SK-N-SH (cell line): Measurements from ENCODE around the gene LIMK1. TPM values are rescaled to one million over a fixed set of nuclear protein-coding genes. Genes with fewer than 3 reads are reported as not detected.

Experiments used
- CTCF ChIA-PET: fragments of 300-600, 350-600 bp; formaldehyde crosslinking; extraction: SDS; loops from one replicate; lab custom pipeline; 2021; lab: Yijun Ruan, JAX
- POLR2A ChIA-PET: fragments of 350-600 bp; sonication (Branson Sonifier 250); formaldehyde crosslinking; extraction: SDS; loops from one replicate; lab custom pipeline; 2020; ENCODE audit warnings: antibody characterized with exemption, inconsistent platforms; lab: Yijun Ruan, JAX
- DNase-seq: peaks from one replicate; pipeline ENCODE4 v3.0.0; 2012
- H2AFZ ChIP-seq: fragments of 200-600 bp; sonication (generic); 2 replicates; pipeline ENCODE4 v1.8.1; 2016; ENCODE audit warnings: antibody characterized with exemption, mild to moderate bottlenecking, low read depth
- H3F3A ChIP-seq: fragments of 200-600 bp; sonication (generic); replicated peaks from 2 replicates; pipeline ENCODE3; 2016; ENCODE audit warnings: antibody characterized with exemption, mild to moderate bottlenecking; ENCODE audit not compliant: insufficient read depth
- H3K27ac ChIP-seq, 2 experiments: fragments of 200-500 bp in 1 of 2; fragments of 200-600 bp in 1 of 2; sonication (Bioruptor generic) in 1 of 2; sonication (generic), shearing (Covaris generic) in 1 of 2; 2 replicates each; pipeline versions ENCODE4 v1.5.1 to v1.6.1; 2014 to 2016; ENCODE audit warnings: low read depth in 2 of 2, inconsistent platforms in 1 of 2, low read length in 1 of 2, mild to moderate bottlenecking in 1 of 2, mixed read lengths in 1 of 2
- H3K27me3 ChIP-seq: fragments of 200-600 bp; sonication (generic), shearing (Covaris generic); 2 replicates; pipeline ENCODE4 v1.6.1; 2016; ENCODE audit warnings: mixed run types; ENCODE audit not compliant: insufficient read depth
- H3K36me3 ChIP-seq, 2 experiments: fragments of 200-500 bp in 1 of 2; fragments of 200-600 bp in 1 of 2; sonication (Bioruptor generic) in 1 of 2; sonication (generic) in 1 of 2; replicated peaks in 1 of 2; 2 replicates each; pipeline versions ENCODE3 to v1.5.1; 2014 to 2016; ENCODE audit warnings: low read length in 1 of 2, mild to moderate bottlenecking in 1 of 2; ENCODE audit not compliant: insufficient read depth in 2 of 2, control insufficient read depth in 1 of 2
- H3K4me1 ChIP-seq, 2 experiments: fragments of 200-500 bp in 1 of 2; fragments of 200-600 bp in 1 of 2; sonication (Bioruptor generic) in 1 of 2; sonication (generic), shearing (Covaris generic) in 1 of 2; 2 replicates each; pipeline versions ENCODE4 v1.5.1 to v1.6.1; 2014 to 2016; ENCODE audit warnings: low read depth in 1 of 2, low read length in 1 of 2, mixed run types in 1 of 2; ENCODE audit not compliant: insufficient read depth in 2 of 2, control insufficient read depth in 1 of 2
- H3K4me2 ChIP-seq: fragments of 200-600 bp; sonication (generic), shearing (Covaris generic); 2 replicates; pipeline ENCODE4 v1.6.1; 2017; ENCODE audit warnings: mixed run types
- H3K4me3 ChIP-seq, 2 experiments: fragments of 200-500 bp in 1 of 2; fragments of 200-600 bp in 1 of 2; sonication (Bioruptor generic) in 1 of 2; sonication (generic), shearing (Covaris generic) in 1 of 2; 2 replicates each; pipeline versions ENCODE4 v1.5.1 to v1.8.1; 2014 to 2016; ENCODE audit warnings: low read depth in 2 of 2, inconsistent platforms in 1 of 2, low read length in 1 of 2, mild to moderate bottlenecking in 1 of 2, mixed read lengths in 1 of 2, moderate library complexity in 1 of 2
- H3K79me2 ChIP-seq: fragments of 200-600 bp; sonication (generic); 2 replicates; pipeline ENCODE4 v1.8.1; 2017; ENCODE audit warnings: mild to moderate bottlenecking; ENCODE audit not compliant: insufficient read depth
- H3K9ac ChIP-seq: fragments of 200-600 bp; sonication (generic); 2 replicates; pipeline ENCODE4 v1.6.1; 2017; ENCODE audit warnings: mixed run types
- H3K9me2 ChIP-seq: fragments of 200-600 bp; sonication (generic); 2 replicates; pipeline ENCODE4 v1.6.1; 2017; ENCODE audit warnings: mixed run types
- H3K9me3 ChIP-seq: fragments of 200-600 bp; sonication (generic); 2 replicates; pipeline ENCODE4 v1.6.1; 2017; ENCODE audit warnings: mixed run types, mild to moderate bottlenecking, moderate library complexity
- H4K20me1 ChIP-seq: fragments of 200-600 bp; sonication (generic); 2 replicates; pipeline ENCODE4 v1.6.1; 2017; ENCODE audit warnings: mild to moderate bottlenecking, mixed run types; ENCODE audit not compliant: insufficient read depth
- EZH2phosphoT487 ChIP-seq: fragments of 200-600 bp; sonication (generic); IDR thresholded peaks from 2 replicates; pipeline ENCODE4 v1.6.1; 2017; ENCODE audit warnings: low read depth, mixed run types, mild to moderate bottlenecking, antibody characterized with exemption, moderate library complexity, borderline replicate concordance
- FOXM1 ChIP-seq: IDR thresholded peaks from 2 replicates; pipeline ENCODE4 v1.4.0; 2012; ENCODE audit warnings: low read depth, mild to moderate bottlenecking
- GATA2 ChIP-seq: sonication (generic); formaldehyde crosslinking; IDR thresholded peaks from 2 replicates; pipeline ENCODE4 v1.5.0; 2020; ENCODE audit warnings: mild to moderate bottlenecking, missing genetic modification reagents
- MEF2A ChIP-seq: IDR thresholded peaks from 2 replicates; pipeline ENCODE4 v1.4.0; 2012; ENCODE audit warnings: low read depth, borderline replicate concordance
- MXI1 ChIP-seq: IDR thresholded peaks from 2 replicates; pipeline ENCODE4 v1.6.1; 2012; ENCODE audit warnings: mild to moderate bottlenecking, low read depth, low read length, improper control_type of control experiment
- RAD21 ChIP-seq: IDR thresholded peaks from 2 replicates; pipeline ENCODE4 v1.6.1; 2012; ENCODE audit warnings: mild to moderate bottlenecking, low read length
- RCOR1 ChIP-seq: fragments of 150-350 bp; IDR thresholded peaks from 2 replicates; pipeline ENCODE4 v1.6.1; 2017; ENCODE audit warnings: antibody characterized with exemption, low read length
- RFX5 ChIP-seq: IDR thresholded peaks from 2 replicates; pipeline ENCODE4 v1.6.1; 2012; ENCODE audit warnings: mild to moderate bottlenecking, improper control_type of control experiment, low read length
- SMC3 ChIP-seq: IDR thresholded peaks from 2 replicates; pipeline ENCODE4 v1.6.1; 2012; ENCODE audit warnings: low read depth, low read length, improper control_type of control experiment
- TAF1 ChIP-seq: IDR thresholded peaks from 2 replicates; pipeline ENCODE4 v1.6.1; 2012; ENCODE audit warnings: low read depth, mild to moderate bottlenecking, low read length, moderate library complexity, borderline replicate concordance
- YY1 ChIP-seq: IDR thresholded peaks from 2 replicates; pipeline ENCODE4 v1.4.0; 2012; ENCODE audit warnings: low read depth, mild to moderate bottlenecking
- WGBS: methylation state at CpG from one replicate; pipeline ENCODE4 v1.1.6; 2017; ENCODE audit warnings: low lambda C conversion rate; 5-methylcytosine and 5-hydroxymethylcytosine counted together
- polyA plus RNA-seq, 3 experiments: library from polyadenylated mRNA; depleted of rRNA; stranded (reverse); fragments of >200 nt; gene quantifications; 2 replicates each; pipeline ENCODE4 v1.2.3, GENCODE V29; 2012
- TF ChIP-seq, protein P1 (sequence below): IDR thresholded peaks from 2 replicates; pipeline ENCODE4 v1.4.0; 2012; ENCODE audit warnings: low read depth

Gene LIMK1
- polyA plus RNA-seq, 1 of the 3 experiments (the other 2 are of a cell fraction), result 86.6 TPM

DNA sequence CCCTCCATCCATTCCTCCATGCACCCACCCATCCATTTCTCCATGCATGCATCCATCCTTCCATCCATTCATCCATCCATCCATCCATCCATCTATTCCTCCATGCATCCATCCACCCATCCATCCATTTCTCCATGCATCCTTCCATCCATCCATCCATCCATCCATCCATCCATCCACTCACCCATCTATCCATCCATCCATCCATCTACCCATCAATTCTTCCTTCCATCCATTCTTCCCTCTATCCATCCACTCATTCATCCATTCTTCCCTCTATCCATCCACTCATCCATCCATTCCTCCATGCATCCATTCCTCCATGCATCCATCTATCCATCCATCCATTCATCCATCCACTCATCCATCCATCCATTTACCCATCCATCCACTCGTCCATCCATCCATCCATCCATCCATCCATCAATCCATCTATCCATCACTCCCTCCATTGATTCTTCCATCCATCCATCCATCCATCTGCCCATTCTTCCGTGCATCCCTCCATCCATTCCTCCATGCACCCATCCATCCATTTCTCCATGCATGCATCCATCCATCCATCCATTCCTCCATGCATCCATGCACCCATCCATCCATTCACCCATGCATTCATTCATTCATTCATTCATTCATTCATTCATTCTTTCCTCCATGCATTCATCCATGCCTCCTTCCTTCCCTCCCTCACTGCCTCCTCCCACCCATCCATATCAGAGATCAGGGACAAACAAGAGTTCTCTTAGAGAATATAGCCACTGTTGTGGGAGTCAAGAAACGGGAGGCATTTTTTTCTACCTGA, 33.4 kb upstream of the LIMK1 start:
- H3K9ac ChIP-seq, result no peak overlapping the region
- POLR2A ChIA-PET, result no interaction called here
- peaks cover 0 to 1% of the 10 kb centered on the region in 2 experiments; a peak in 1 of 4 replicates for H3K4me1 ChIP-seq
- H3K9me2 ChIP-seq, result no peaks in the 10 kb centered on the region
- CTCF ChIA-PET, result interaction anchor here (0.9 kb wide), 1 partner anchor 22 kb away, joined by 3 read pairs; the partner anchor contains the start of gene ELN
- 71% methylated on average over 3 of the region's 3 CpGs for WGBS
- no peak overlapping the region for H2AFZ ChIP-seq
- H4K20me1 ChIP-seq, result no peaks in the 10 kb centered on the region
- H3F3A ChIP-seq, result no peaks in the 10 kb centered on the region
- no peaks in the 10 kb centered on the region for H3K9me3 ChIP-seq
- H3K4me3 ChIP-seq, result no peak overlapping the region
- DNase-seq, result no peak
- TF ChIP-seq, protein P1, sequence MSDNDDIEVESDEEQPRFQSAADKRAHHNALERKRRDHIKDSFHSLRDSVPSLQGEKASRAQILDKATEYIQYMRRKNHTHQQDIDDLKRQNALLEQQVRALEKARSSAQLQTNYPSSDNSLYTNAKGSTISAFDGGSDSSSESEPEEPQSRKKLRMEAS, result no peak
- TF ChIP-seq RFX5, result no peak
- TF ChIP-seq GATA2 (CRISPR knock-in tag), result no peak
- TF ChIP-seq EZH2phosphoT487, result no peak
- no peak for TF ChIP-seq RAD21
- no peak for TF ChIP-seq RCOR1
- TF ChIP-seq YY1, result no peak
- H3K27ac ChIP-seq, result no peak overlapping the region
- H3K27me3 ChIP-seq, result no peaks in the 10 kb centered on the region
- H3K79me2 ChIP-seq, result no peaks in the 10 kb centered on the region
- no peak overlapping the region for H3K4me2 ChIP-seq
- H3K36me3 ChIP-seq, result no peaks in the 10 kb centered on the region

DNA sequence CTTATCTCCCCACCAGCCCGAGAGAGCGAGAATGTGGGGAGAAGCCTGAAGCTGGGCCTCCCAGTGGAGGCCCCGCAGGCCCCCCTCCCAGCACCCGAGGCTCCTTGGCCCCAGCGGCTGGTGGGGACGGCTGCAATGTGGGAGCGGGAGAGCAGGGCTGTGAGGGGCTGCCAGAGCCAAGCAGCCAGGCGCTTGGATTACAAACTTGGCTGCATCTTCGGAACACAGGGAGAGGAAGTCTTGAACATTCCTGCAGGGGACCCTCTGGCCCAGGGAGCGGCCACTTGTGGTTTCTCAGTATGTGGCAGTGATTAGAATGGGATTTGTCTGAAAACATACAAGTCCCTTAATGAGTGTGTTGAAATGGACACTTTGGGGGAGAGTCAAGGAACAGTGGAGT, 32.4 kb upstream of the LIMK1 start:
- no peak overlapping the region for H3K4me2 ChIP-seq
- ChIA-PET POLR2A (no interaction called here), CTCF (interaction anchor here (0.9 to 1.8 kb wide), 2 partner anchors 14 to 23 kb away, joined by 3 to 5 read pairs; partner anchors contain the start of gene ELN)
- no peak overlapping the region for H3K9ac ChIP-seq
- H3K36me3 ChIP-seq, result no peaks in the 10 kb centered on the region
- DNase-seq, result no peak
- no peaks in the 10 kb centered on the region for H3K9me2 ChIP-seq
- no peaks in the 10 kb centered on the region for H3K9me3 ChIP-seq
- TF ChIP-seq MXI1, result no peak
- TF ChIP-seq TAF1, result no peak
- no peak for TF ChIP-seq MEF2A
- no peak for TF ChIP-seq SMC3
- no peak for TF ChIP-seq EZH2phosphoT487
- no peak for TF ChIP-seq FOXM1
- no peaks in the 10 kb centered on the region for H3K79me2 ChIP-seq
- WGBS, result 88% methylated on average over 10 of the region's 10 CpGs
- H3K27ac ChIP-seq, result no peak overlapping the region
- H3K4me1 ChIP-seq, result no peaks in the 10 kb centered on the region
- H3K4me3 ChIP-seq, result no peak overlapping the region
- no peaks in the 10 kb centered on the region for H3K27me3 ChIP-seq
- H2AFZ ChIP-seq, result no peak overlapping the region
- H4K20me1 ChIP-seq, result no peaks in the 10 kb centered on the region
- H3F3A ChIP-seq, result no peaks in the 10 kb centered on the region
